Large intestine (tissue), 12 donors: ENCODE data around the gene ARAP1. TPM values are rescaled to one million over a fixed set of nuclear protein-coding genes. Genes with fewer than 3 reads are reported as not detected.
"Not testable (repeated sequence)": the region's sequence is repeated elsewhere in the genome, so short reads cannot be mapped to it uniquely, and the experiment has no call there.

Source experiments
- DNase-seq, 2 donors: peaks; one replicate each; pipeline versions ENCODE4 v3.0.0 to v3.0.0-alpha.2; 2013
- H3K27ac ChIP-seq: one replicate; pipeline ENCODE4 v1.5.1; 2013; ENCODE audit warnings: low read length
- H3K27me3 ChIP-seq: 2 replicates; pipeline ENCODE4 v1.6.1; 2013; ENCODE audit warnings: low read length; ENCODE audit not compliant: control insufficient read depth, insufficient read depth
- H3K36me3 ChIP-seq: 2 replicates; pipeline ENCODE4 v1.6.1; 2013; ENCODE audit warnings: low read length; ENCODE audit not compliant: control insufficient read depth, insufficient read depth
- H3K4me1 ChIP-seq: one replicate; pipeline ENCODE4 v1.6.1; 2013; ENCODE audit warnings: low read length; ENCODE audit not compliant: control insufficient read depth, insufficient read depth
- H3K4me3 ChIP-seq: one replicate; pipeline ENCODE4 v1.5.1; 2013; ENCODE audit warnings: low read length
- H3K9me3 ChIP-seq: one replicate; pipeline ENCODE4 v1.6.1; 2013; ENCODE audit warnings: mild to moderate bottlenecking, low read depth, low read length, moderate library complexity; ENCODE audit not compliant: control insufficient read depth
- WGBS: methylation state at CpG from one replicate; pipeline ENCODE4 v1.1.5; 2013; ENCODE audit warnings: low lambda C conversion rate; ENCODE audit not compliant: insufficient coverage; 5-methylcytosine and 5-hydroxymethylcytosine counted together
- long read RNA-seq, 11 donors: transcript quantifications; one replicate each; lab custom pipeline, GENCODE V29; 2026
- polyA plus RNA-seq: library from polyadenylated mRNA; unstranded; fragments of 120-200 nt; gene quantifications from one replicate; pipeline ENCODE4 v1.2.1, GENCODE V29; 2013

The ARAP1 gene
- 69.1 TPM for polyA plus RNA-seq
- long read RNA-seq, donor 1, partial matches to known transcripts, result 0 of 1 reads
- long read RNA-seq, donor 1, other reads (novel, unspliced or antisense), result 0 of 1 reads
- long read RNA-seq, donor 2, full-length matches to known transcripts, result 3 of 14 reads
- long read RNA-seq, donor 2, partial matches to known transcripts, result 11 of 14 reads
- long read RNA-seq, donor 2, other reads (novel, unspliced or antisense), result 0 of 14 reads
- long read RNA-seq, donor 3, result 0 reads
- long read RNA-seq, donor 4, partial matches to known transcripts, result 0 of 1 reads
- long read RNA-seq, donor 4, other reads (novel, unspliced or antisense), result 0 of 1 reads
- long read RNA-seq, donor 5, full-length matches to known transcripts, result 4 of 11 reads
- long read RNA-seq, donor 5, partial matches to known transcripts, result 7 of 11 reads
- long read RNA-seq, donor 5, other reads (novel, unspliced or antisense), result 0 of 11 reads
- long read RNA-seq, donor 6, full-length matches to known transcripts, result 3 of 3 reads
- long read RNA-seq, donor 6, partial matches to known transcripts, result 0 of 3 reads
- long read RNA-seq, donor 6, other reads (novel, unspliced or antisense), result 0 of 3 reads
- long read RNA-seq, donor 7, result 0 reads
- long read RNA-seq, donor 8, full-length matches to known transcripts, result 3 of 3 reads
- long read RNA-seq, donor 8, partial matches to known transcripts, result 0 of 3 reads
- long read RNA-seq, donor 8, other reads (novel, unspliced or antisense), result 0 of 3 reads
- long read RNA-seq, donor 9, partial matches to known transcripts, result 5 of 7 reads
- long read RNA-seq, donor 9, other reads (novel, unspliced or antisense), result 0 of 7 reads
- long read RNA-seq, donor 10, full-length matches to known transcripts, result 7 of 17 reads
- long read RNA-seq, donor 10, partial matches to known transcripts, result 10 of 17 reads
- long read RNA-seq, donor 10, other reads (novel, unspliced or antisense), result 0 of 17 reads
- long read RNA-seq, donor 11, result 0 reads

DNA sequence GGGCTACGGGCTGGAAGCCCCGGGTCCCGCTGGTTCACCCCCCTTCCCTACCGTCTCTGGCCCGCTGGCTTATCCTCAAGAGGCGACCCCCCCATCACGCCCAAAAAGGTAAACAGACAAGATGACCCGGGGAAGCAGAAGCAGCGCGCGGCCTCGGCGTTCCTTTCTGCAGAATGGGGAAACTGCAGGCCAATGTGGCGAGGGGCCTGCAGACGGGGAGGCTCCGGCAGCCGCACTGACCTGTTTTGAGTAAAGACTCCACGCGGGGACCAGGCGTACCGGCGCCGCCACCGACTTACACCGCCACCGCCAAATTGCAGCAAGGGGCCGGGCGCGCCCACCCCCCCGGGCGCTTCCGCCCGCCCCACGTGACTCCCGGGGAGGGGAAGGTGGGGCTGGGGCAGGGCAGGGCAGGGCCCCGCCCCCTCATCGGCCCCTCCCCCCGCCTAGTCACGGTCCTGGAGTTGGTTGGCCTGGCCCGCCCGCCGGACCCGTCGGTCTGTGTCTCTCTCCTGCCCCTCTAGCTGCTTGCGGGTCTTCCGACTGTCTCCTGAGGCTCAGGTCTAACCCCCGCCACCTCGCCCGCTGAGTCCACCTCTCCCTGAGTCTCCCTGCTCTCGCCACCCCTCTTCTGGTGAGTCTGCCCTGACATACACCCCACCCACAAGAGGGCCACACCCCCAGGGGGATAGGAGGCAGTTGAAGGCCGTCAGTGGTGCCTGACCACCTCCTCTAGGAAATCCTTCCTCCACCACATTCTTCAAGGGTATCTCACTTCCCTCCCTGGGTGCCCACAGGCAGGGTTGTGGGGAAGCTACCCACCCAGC is at the start of gene ARAP1:
TSS of gene ARAP1 (minus strand) at position 321 of the 827 bp plus-strand sequence. CDS start 25,280 bp downstream, outside the sequence.
- DNase-seq, result peak; percentile 62 to 83
- peak within 1 kb of the TSS; percentile 84 for H3K4me3 ChIP-seq
- peaks cover 36% of the 10 kb centered on the region for H3K36me3 ChIP-seq
- H3K4me1 ChIP-seq, result peaks cover 69% of the 10 kb centered on the region
- no peaks in the 10 kb centered on the region for H3K9me3 ChIP-seq
- WGBS, result no CpG with 5 or more reads among the region's 51 CpGs
- H3K27me3 ChIP-seq, result no peaks in the 10 kb centered on the region
- peak within 1 kb of the TSS; percentile 73 for H3K27ac ChIP-seq

DNA sequence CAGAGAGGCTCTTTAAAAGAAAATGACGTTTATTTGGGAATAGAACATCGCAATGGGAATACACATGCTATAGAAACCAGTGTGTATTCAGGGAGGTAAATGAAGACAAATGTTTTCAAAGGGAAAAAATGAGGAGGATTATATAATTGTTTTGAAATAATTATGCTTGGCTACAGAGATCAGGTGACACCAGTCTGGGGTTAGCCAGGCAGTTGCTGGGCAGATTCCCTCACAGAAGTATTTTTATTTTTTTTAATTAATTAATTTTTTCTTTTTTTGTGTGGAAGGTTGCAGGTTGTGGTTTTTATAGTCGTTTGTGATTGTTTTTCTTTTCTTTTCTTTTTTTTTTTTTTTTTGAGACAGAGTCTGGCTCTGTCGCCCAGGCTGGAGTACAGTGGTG is 47.2 kb upstream of the ARAP1 start:
- no peaks in the 10 kb centered on the region for H3K9me3 ChIP-seq
- no peaks in the 10 kb centered on the region for H3K27me3 ChIP-seq
- 90% methylated on average over 3 of the region's 4 CpGs for WGBS
- H3K36me3 ChIP-seq, result no peaks in the 10 kb centered on the region
- H3K27ac ChIP-seq, result no peak overlapping the region
- no peak overlapping the region for H3K4me3 ChIP-seq
- no peak for DNase-seq
- peaks cover 2% of the 10 kb centered on the region for H3K4me1 ChIP-seq

DNA sequence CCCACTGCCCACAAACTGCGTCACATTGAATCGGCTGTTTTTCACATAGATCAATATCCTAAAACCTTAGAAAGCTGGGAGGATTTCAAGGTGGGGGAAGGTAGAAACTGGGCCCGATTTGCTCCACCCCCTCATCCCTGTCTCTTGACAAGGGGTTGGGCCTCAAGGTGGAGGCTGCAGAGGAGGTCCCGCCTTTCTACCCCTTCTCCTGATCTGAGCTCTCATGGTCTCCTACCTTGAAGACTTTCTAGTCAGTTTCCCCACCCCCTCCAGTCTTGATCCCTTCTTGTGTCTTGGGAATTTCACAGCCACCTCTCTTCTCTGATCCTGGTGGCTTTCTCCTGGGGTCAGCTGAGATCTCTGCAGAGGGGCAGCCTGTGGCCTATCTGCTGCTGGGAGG is 46.2 kb upstream of the ARAP1 start:
- Histone ChIP-seq H3K4me1 (peaks cover 6% of the 10 kb centered on the region), H3K27me3 (no peaks in the 10 kb centered on the region), H3K9me3 (no peaks in the 10 kb centered on the region), H3K36me3 (no peaks in the 10 kb centered on the region), H3K4me3 (no peak overlapping the region), H3K27ac (no peak overlapping the region)
- no CpG with 5 or more reads among the region's 4 CpGs for WGBS
- DNase-seq, result no peak

DNA sequence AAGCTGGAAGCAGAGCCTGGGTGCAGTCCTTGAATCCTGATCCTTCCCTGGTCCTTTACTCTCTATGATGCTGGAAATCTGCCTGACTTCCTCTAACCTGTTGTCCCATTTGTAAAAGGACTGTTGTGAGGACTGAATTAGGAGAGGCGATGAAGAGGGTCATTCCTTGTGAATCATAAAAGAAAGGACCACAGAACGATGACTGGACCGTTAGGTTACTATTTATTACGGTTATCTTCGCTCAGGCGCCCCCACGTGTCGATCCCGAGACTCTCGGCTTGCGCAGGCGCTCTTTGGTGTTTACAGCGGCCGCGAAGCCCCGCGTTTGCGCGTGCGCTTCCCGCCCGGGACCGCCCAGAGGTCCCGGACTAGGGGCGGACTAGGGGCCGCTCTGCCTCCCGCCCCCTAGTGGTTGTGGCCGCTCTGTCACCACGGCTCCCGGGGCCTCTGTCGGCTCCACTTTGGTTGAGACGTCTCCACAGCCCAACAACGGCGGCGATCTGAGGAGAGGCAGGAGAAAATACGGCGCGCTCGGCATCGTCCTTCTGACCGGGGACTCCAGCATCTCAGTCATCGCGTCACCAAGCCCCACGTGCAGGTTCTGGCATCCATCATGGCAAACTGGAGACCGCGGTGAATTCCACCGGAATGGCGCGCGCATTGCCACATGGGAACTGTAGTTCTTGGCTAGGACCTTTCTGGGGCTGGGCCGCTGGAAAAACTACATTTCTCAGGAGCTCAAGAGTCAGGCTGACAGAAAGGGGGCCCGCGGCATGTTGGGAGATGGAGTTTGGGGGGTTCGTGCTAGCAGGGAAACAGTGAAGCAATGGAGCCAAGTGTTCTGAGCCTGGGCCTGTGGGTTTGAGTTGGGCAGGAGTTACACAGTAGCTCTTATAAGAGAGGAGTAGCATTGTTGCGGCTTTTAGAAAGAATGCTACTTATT is 41.5 kb upstream of the ARAP1 start, which contains the start of gene STARD10:
TSS of gene STARD10 (minus strand) at position 623 of the 943 bp plus-strand sequence. CDS start 12,866 bp downstream, outside the sequence.
- peak; percentile 96 to 97 for DNase-seq
- H3K4me1 ChIP-seq, result peaks cover 31% of the 10 kb centered on the region
- H3K27me3 ChIP-seq, result no peaks in the 10 kb centered on the region
- WGBS, result no CpG with 5 or more reads among the region's 55 CpGs
- H3K9me3 ChIP-seq, result no peaks in the 10 kb centered on the region
- peak within 1 kb of the TSS; percentile 68 for H3K4me3 ChIP-seq
- H3K27ac ChIP-seq, result peak within 1 kb of the TSS; percentile 85
- no peaks in the 10 kb centered on the region for H3K36me3 ChIP-seq

DNA sequence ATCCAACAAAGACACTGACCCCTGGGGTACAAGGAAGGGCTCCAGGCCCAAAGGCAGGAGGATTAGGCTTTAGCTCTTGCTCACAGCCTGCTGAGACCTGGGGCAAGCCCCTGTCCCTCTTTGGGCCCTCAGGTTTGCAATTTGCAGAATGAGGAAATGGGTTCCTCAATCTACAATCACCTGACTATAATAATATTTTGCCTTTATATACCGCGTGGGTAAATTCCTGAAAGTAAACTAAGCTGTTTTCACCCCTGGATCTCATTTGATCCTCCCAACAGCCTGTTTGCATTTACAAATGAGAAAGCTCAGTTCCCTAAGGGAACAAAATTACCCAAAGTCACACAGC is 40.8 kb upstream of the ARAP1 start:
- no peak for DNase-seq
- Histone ChIP-seq H3K4me1 (peaks cover 35% of the 10 kb centered on the region), H3K4me3 (no peak overlapping the region), H3K9me3 (no peaks in the 10 kb centered on the region), H3K36me3 (no peaks in the 10 kb centered on the region), H3K27ac (peak overlapping the region; percentile 34), H3K27me3 (no peaks in the 10 kb centered on the region)
- WGBS, result no CpG with 5 or more reads among the region's 2 CpGs

DNA sequence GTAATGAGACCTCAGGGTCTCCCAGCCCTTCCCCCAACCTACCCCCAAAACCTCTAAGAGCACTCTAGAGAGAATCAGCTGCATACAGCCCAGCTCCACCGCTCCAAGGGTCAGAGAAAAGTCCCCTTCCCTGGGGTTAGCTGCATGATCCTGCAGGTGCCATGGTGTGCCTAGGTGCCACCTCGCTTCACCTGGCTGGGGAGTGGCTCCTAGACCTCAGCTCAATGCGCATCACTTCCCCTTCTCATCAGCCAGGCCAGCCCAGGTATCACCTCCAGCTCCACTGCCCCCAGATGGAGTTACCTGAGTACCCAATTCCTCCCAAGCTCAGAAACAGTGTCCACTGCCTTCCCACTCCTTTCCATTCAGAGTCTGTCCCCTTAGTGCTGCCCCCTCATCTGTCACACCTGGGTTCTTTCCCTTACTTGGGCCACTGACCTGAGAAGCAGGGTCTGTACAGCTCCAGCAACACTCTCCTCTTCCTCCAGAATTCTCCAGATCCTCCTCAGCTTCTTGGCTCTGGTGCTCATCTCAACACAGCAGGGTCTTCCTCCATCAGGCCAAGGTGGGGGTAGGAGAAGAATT is 40.3 kb upstream of the ARAP1 start:
- H3K9me3 ChIP-seq, result no peaks in the 10 kb centered on the region
- no peak overlapping the region for H3K27ac ChIP-seq
- H3K36me3 ChIP-seq, result no peaks in the 10 kb centered on the region
- no peaks in the 10 kb centered on the region for H3K27me3 ChIP-seq
- H3K4me3 ChIP-seq, result no peak overlapping the region
- DNase-seq, result no peak
- WGBS, result no CpG with 5 or more reads among the region's 3 CpGs
- peaks cover 40% of the 10 kb centered on the region for H3K4me1 ChIP-seq

DNA sequence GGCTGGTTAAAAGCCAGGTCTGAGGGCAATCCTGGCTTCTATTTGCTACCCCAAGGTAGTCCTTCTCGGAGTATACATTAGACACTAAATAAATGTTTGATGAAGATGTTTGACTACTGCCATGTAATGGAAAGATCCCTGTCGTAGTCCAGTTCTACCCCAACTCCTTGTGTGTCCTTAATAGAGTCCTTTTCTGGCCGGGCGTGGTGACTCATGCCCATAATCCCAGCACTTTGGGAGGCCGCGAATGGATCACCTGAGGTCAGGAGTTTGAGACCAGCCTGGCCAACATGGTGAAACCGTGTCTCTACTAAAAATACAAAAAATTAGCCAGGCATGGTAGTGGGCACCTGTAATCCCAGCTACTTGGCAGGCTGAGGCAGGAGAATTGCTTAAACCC is 39.0 kb upstream of the ARAP1 start:
- WGBS, result no CpG with 5 or more reads among the region's 7 CpGs
- not testable (repeated sequence) for DNase-seq
- peaks cover 53% of the 10 kb centered on the region for H3K4me1 ChIP-seq

DNA sequence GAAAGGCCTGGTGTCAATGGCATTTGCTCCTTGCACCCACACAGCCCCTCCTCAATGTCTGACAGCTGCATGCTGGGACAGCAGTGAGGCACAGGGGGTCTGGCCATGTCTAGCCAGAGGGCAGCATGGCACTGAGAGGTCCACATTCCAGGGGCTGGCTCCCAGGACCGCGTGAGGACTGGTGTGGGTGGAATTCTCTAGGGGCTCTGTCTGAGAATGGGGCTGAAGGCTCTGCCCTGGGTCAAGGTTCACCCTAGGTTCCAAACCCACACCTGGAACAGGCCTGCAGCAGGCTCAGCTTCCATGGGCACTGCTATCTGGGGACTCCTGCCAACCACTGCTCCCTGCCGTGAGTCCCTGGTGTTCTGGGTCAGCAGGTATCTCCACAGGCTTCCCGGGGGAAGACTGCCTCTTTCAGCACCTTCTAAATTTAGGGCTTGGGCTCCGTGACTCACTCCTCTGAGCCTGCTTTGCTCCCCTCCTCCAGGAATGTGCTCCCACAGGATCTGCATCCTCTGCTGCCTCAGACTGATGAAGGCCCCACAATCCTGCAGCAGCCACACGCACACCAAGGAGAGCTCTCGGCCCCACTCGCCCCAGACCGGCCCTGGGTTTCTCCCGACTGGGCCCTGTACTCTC is 37.4 kb upstream of the ARAP1 start:
- Histone ChIP-seq H3K36me3 (no peaks in the 10 kb centered on the region), H3K4me1 (peaks cover 69% of the 10 kb centered on the region), H3K27ac (peak overlapping the region; percentile 91), H3K9me3 (no peaks in the 10 kb centered on the region), H3K27me3 (no peaks in the 10 kb centered on the region), H3K4me3 (no peak overlapping the region)
- peak in 1 of 2 donors; percentile 59 for DNase-seq
- no CpG with 5 or more reads among the region's 10 CpGs for WGBS

More for the DNA sequence above, 39.0 kb upstream of the ARAP1 start:
- not testable (repeated sequence) for H3K27ac ChIP-seq, H3K36me3 ChIP-seq, H3K4me3 ChIP-seq, H3K27me3 ChIP-seq, H3K9me3 ChIP-seq
